SK-N-MC (cell line): ENCODE results near the gene CDC6.

ENCODE experiments used
- EZH2 ChIP-seq: fragments of 200-600 bp; sonication (generic); IDR thresholded peaks from one replicate; pipeline ENCODE4 v1.6.1; 2017; ENCODE audit warnings: antibody characterized with exemption
- FOXP2 ChIP-seq: optimal IDR thresholded peaks from 2 replicates; pipeline ENCODE3; 2011; ENCODE audit warnings: mild to moderate bottlenecking, moderate library complexity; ENCODE audit not compliant: insufficient read depth; ENCODE audit errors: extremely low read length, control extremely low read depth
- POLR2AphosphoS5 ChIP-seq: IDR thresholded peaks from 2 replicates; pipeline ENCODE4 v1.6.1; 2012; ENCODE audit warnings: mild to moderate bottlenecking, low read depth, low read length, borderline replicate concordance

GRCh38 chr17:40279402-40279801 lies 8.3 kb upstream of the CDC6 start:
- TF ChIP-seq EZH2 (no peak), POLR2AphosphoS5 (no peak), FOXP2 (no peak)
